Loucy (cell line): Measurements from ENCODE around the gene TMEM179.

Experiments used
- H2AFZ ChIP-seq: fragments of 200-600 bp; sonication (generic); 2 replicates; pipeline ENCODE4 v1.6.0; 2016; ENCODE audit warnings: antibody characterized with exemption, mild to moderate bottlenecking, low read length, moderate library complexity
- H3F3A ChIP-seq: fragments of 200-600 bp; 2 replicates; pipeline ENCODE4 v1.6.0; 2016; ENCODE audit warnings: antibody characterized with exemption, low read depth, mild to moderate bottlenecking
- H3K27me3 ChIP-seq: fragments of 200-600 bp; sonication (generic); 2 replicates; pipeline ENCODE4 v1.6.1; 2014; ENCODE audit warnings: low read length, mild to moderate bottlenecking; ENCODE audit not compliant: insufficient read depth, poor library complexity, severe bottlenecking
- H3K36me3 ChIP-seq: fragments of 200-600 bp; sonication (generic); 2 replicates; pipeline ENCODE4 v1.6.1; 2016; ENCODE audit warnings: low read length; ENCODE audit not compliant: insufficient read depth
- H3K4me1 ChIP-seq: fragments of 200-600 bp; sonication (generic); 2 replicates; pipeline ENCODE4 v1.5.1; 2014; ENCODE audit warnings: low read length, mild to moderate bottlenecking; ENCODE audit not compliant: insufficient read depth, poor library complexity, severe bottlenecking
- H3K4me2 ChIP-seq: fragments of 200-600 bp; sonication (generic); 2 replicates; pipeline ENCODE4 v1.6.0; 2014; ENCODE audit warnings: antibody characterized with exemption, low read length, low read depth, mild to moderate bottlenecking; ENCODE audit not compliant: poor library complexity, severe bottlenecking
- H3K4me3 ChIP-seq: fragments of 200-600 bp; sonication (generic); 2 replicates; pipeline ENCODE4 v1.5.1; 2014; ENCODE audit warnings: low read length, mild to moderate bottlenecking, mixed read lengths; ENCODE audit not compliant: poor library complexity, severe bottlenecking
- H3K79me2 ChIP-seq: fragments of 200-600 bp; sonication (generic); 2 replicates; pipeline ENCODE4 v1.6.1; 2014; ENCODE audit warnings: low read length; ENCODE audit not compliant: insufficient read depth
- H3K9ac ChIP-seq: fragments of 200-600 bp; sonication (generic); 2 replicates; pipeline ENCODE4 v1.6.0; 2014; ENCODE audit warnings: mild to moderate bottlenecking, low read depth, low read length, moderate library complexity; ENCODE audit not compliant: poor library complexity, severe bottlenecking
- H3K9me2 ChIP-seq: fragments of 200-600 bp; sonication (generic); replicated peaks from 2 replicates; pipeline ENCODE4 v1.6.1; 2016; ENCODE audit warnings: low read depth, low read length, mixed read lengths
- H3K9me3 ChIP-seq: fragments of 200-600 bp; sonication (generic); 2 replicates; pipeline ENCODE4 v1.6.1; 2014; ENCODE audit warnings: mild to moderate bottlenecking, antibody characterized with exemption, low read length, low read depth; ENCODE audit not compliant: insufficient read depth
- H4K20me1 ChIP-seq: fragments of 200-600 bp; sonication (generic); 2 replicates; pipeline ENCODE4 v1.6.0; 2014; ENCODE audit warnings: antibody characterized with exemption, low read length, mild to moderate bottlenecking; ENCODE audit not compliant: insufficient read depth, poor library complexity, severe bottlenecking
- EZH2phosphoT487 ChIP-seq: fragments of 200-600 bp; IDR thresholded peaks from 2 replicates; pipeline ENCODE4 v1.6.1; 2018; ENCODE audit warnings: antibody characterized with exemption, mild to moderate bottlenecking, moderate library complexity, borderline replicate concordance
- TF ChIP-seq, protein P1 (sequence below): fragments of 200-600 bp; sonication (generic); conservative IDR thresholded peaks from 2 replicates; pipeline ENCODE4 v1.5.1; 2014; ENCODE audit warnings: mild to moderate bottlenecking, antibody characterized with exemption, low read length

The TMEM179 gene

DNA sequence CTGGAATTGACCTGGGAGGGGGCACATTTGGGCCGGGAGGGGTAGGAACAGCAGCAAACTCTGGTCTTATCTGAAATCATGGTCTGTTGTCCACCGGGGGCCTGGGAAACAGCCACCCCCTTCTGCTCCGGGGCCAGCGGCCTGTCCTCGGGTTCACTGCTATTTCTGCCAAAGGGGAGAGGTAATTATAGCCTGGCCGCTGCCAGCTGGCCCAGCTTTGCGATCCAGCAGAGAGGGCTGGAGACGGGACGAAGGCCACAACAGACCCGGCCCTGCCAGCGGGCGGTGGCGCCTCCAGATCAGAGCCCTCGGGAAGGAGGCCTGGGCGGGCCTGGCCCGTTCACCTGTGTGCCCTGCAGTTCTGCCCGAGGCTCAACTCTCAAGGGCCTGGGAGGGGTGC, 25.1 kb downstream of the TMEM179 start, which contains the start of gene C14orf180:
C14orf180 (plus strand) TSS at position 258 of the 400 bp plus-strand sequence. CDS start 6,667 bp downstream, outside the sequence.
- Histone ChIP-seq H3K4me1 (no peaks in the 10 kb centered on the region), H3K79me2 (no peaks in the 10 kb centered on the region), H3K9ac (no peak within 1 kb of the TSS), H3K4me2 (no peak within 1 kb of the TSS), H3K9me3 (no peaks in the 10 kb centered on the region), H4K20me1 (no peaks in the 10 kb centered on the region), H3F3A (no peaks in the 10 kb centered on the region), H3K36me3 (no peaks in the 10 kb centered on the region), H3K9me2 (no peaks in the 10 kb centered on the region), H3K4me3 (no peak within 1 kb of the TSS), H2AFZ (no peak within 1 kb of the TSS), H3K27me3 (no peaks in the 10 kb centered on the region)
- TF ChIP-seq, protein P1, sequence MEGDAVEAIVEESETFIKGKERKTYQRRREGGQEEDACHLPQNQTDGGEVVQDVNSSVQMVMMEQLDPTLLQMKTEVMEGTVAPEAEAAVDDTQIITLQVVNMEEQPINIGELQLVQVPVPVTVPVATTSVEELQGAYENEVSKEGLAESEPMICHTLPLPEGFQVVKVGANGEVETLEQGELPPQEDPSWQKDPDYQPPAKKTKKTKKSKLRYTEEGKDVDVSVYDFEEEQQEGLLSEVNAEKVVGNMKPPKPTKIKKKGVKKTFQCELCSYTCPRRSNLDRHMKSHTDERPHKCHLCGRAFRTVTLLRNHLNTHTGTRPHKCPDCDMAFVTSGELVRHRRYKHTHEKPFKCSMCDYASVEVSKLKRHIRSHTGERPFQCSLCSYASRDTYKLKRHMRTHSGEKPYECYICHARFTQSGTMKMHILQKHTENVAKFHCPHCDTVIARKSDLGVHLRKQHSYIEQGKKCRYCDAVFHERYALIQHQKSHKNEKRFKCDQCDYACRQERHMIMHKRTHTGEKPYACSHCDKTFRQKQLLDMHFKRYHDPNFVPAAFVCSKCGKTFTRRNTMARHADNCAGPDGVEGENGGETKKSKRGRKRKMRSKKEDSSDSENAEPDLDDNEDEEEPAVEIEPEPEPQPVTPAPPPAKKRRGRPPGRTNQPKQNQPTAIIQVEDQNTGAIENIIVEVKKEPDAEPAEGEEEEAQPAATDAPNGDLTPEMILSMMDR, result no peak
- no peak for TF ChIP-seq EZH2phosphoT487

DNA sequence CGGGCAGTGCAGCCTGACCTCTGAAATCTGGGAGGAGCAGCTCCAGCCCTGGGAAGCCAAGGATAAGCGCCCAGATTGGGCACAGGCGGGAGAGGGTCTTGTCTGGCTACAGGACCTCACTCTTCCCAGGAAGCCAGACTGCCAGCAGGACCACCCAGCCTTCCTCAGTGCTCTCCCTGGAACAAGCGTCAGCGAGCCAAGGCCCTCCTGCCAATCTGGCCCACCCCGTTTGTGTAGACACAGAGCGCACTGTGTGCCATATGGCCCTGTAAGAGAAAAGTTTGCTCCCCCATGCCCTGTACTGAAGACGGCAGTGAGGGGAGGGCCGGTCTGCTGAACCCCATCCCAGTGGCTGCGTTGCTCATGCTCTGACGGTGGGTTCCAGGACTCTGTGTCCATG, 26.3 kb downstream of the TMEM179 start:
- TF ChIP-seq, protein P1, result no peak
- TF ChIP-seq EZH2phosphoT487, result no peak
- H3K9ac ChIP-seq, result no peak overlapping the region
- no peaks in the 10 kb centered on the region for H3K9me2 ChIP-seq
- H2AFZ ChIP-seq, result no peak overlapping the region
- H3K79me2 ChIP-seq, result no peaks in the 10 kb centered on the region
- H3K4me2 ChIP-seq, result no peak overlapping the region
- no peak overlapping the region for H3K4me3 ChIP-seq
- H3K36me3 ChIP-seq, result no peaks in the 10 kb centered on the region
- no peaks in the 10 kb centered on the region for H3F3A ChIP-seq
- no peaks in the 10 kb centered on the region for H3K4me1 ChIP-seq
- no peaks in the 10 kb centered on the region for H3K9me3 ChIP-seq
- H3K27me3 ChIP-seq, result no peaks in the 10 kb centered on the region
- no peaks in the 10 kb centered on the region for H4K20me1 ChIP-seq

DNA sequence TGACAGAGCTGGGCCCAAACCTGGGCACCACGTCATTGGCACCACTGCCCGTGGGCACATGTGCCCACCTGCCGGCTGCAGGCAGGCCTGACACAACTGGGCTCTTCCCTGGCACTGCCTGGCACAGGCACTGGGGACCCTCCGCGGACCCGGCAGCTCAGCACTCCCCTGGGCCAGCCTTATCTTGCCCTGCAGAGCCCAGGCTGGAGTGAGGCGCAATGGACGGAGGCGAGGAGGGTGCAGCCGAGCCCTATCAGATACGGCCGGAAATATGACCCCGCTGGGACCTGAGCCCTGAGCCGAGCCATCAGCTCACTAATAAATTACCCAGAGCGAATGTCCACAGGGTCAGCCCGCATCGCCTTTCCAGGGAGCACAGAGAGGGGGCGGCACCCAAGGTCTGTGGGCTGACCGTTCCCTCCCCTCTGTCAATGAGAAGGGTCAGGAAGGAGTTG, 26.7 kb downstream of the TMEM179 start:
- no peaks in the 10 kb centered on the region for H3K36me3 ChIP-seq
- TF ChIP-seq, protein P1, result no peak
- no peak for TF ChIP-seq EZH2phosphoT487
- no peaks in the 10 kb centered on the region for H3K4me1 ChIP-seq
- H3F3A ChIP-seq, result no peaks in the 10 kb centered on the region
- no peak overlapping the region for H3K4me3 ChIP-seq
- no peaks in the 10 kb centered on the region for H3K9me3 ChIP-seq
- H3K9me2 ChIP-seq, result no peaks in the 10 kb centered on the region
- H3K9ac ChIP-seq, result no peak overlapping the region
- no peak overlapping the region for H3K4me2 ChIP-seq
- H2AFZ ChIP-seq, result no peak overlapping the region
- H4K20me1 ChIP-seq, result no peaks in the 10 kb centered on the region
- no peaks in the 10 kb centered on the region for H3K79me2 ChIP-seq
- H3K27me3 ChIP-seq, result no peaks in the 10 kb centered on the region
